Measurements from ENCODE around the gene TRIM33.
"Not testable (repeated sequence)": the region's sequence is repeated elsewhere in the genome, so short reads cannot be mapped to it uniquely, and the experiment has no call there.

TRIM33 gene

GRCh38 chr1:114387585-114387984 is 123.4 kb downstream of the TRIM33 start:
- H3K27ac Mint-ChIP-seq = not testable (repeated sequence)

GRCh38 chr1:114387010-114387360 is 124.0 kb downstream of the TRIM33 start:
- peaks cover 22% of the 10 kb centered on the region for H3K36me3 Mint-ChIP-seq
- H3K4me1 Mint-ChIP-seq = no peaks in the 10 kb centered on the region
- no peak overlapping the region for H3K27ac Mint-ChIP-seq
- peaks cover 19% of the 10 kb centered on the region for H3K9me3 Mint-ChIP-seq
- no peak for DNase-seq
- no peak overlapping the region for H3K4me3 Mint-ChIP-seq
- CTCF ChIA-PET = no interaction called here
- no peaks in the 10 kb centered on the region for H3K27me3 Mint-ChIP-seq

More at GRCh38 chr1:114387585-114387984, 123.4 kb downstream of the TRIM33 start:
- CTCF ChIA-PET, H3K4me1 Mint-ChIP-seq, H3K4me3 Mint-ChIP-seq, H3K27me3 Mint-ChIP-seq, DNase-seq: not testable (repeated sequence)
- H3K9me3 Mint-ChIP-seq = peaks cover 19% of the 10 kb centered on the region
- peaks cover 27% of the 10 kb centered on the region for H3K36me3 Mint-ChIP-seq

GRCh38 chr1:114386129-114387009 is 124.6 kb downstream of the TRIM33 start:
- CTCF ChIA-PET = no interaction called here
- H3K4me3 Mint-ChIP-seq = no peak overlapping the region
- no peaks in the 10 kb centered on the region for H3K27me3 Mint-ChIP-seq
- no peak for DNase-seq
- H3K36me3 Mint-ChIP-seq = peaks cover 16% of the 10 kb centered on the region
- H3K4me1 Mint-ChIP-seq = no peaks in the 10 kb centered on the region
- no peak overlapping the region for H3K27ac Mint-ChIP-seq
- peaks cover 19% of the 10 kb centered on the region for H3K9me3 Mint-ChIP-seq

- DNase-seq = no peak
- Mint-ChIP-seq H3K27me3 (no peaks in the 10 kb centered on the region), H3K9me3 (peaks cover 19% of the 10 kb centered on the region), H3K4me1 (no peaks in the 10 kb centered on the region), H3K36me3 (peaks cover 8% of the 10 kb centered on the region), H3K27ac (no peak overlapping the region), H3K4me3 (no peak overlapping the region)
- CTCF ChIA-PET = no interaction called here
Observed at GRCh38 chr1:114384922-114385321, 126.1 kb downstream of the TRIM33 start.

- peaks cover 18% of the 10 kb centered on the region for H3K9me3 Mint-ChIP-seq
- H3K4me1 Mint-ChIP-seq = no peaks in the 10 kb centered on the region
- H3K4me3 Mint-ChIP-seq = no peak overlapping the region
- CTCF ChIA-PET = interaction anchor here (1.6 kb wide), 1 partner anchor 33 kb away, joined by 4 read pairs; no protein-coding TSS in a partner anchor
- DNase-seq = no peak
- no peak overlapping the region for H3K27ac Mint-ChIP-seq
- H3K36me3 Mint-ChIP-seq = no peaks in the 10 kb centered on the region
- H3K27me3 Mint-ChIP-seq = no peaks in the 10 kb centered on the region
Observed at GRCh38 chr1:114379987-114380386, 131.0 kb downstream of the TRIM33 start.

GRCh38 chr1:114379358-114379757 is 131.6 kb downstream of the TRIM33 start:
- Mint-ChIP-seq H3K4me3 (no peak overlapping the region), H3K27me3 (no peaks in the 10 kb centered on the region), H3K36me3 (no peaks in the 10 kb centered on the region), H3K9me3 (peaks cover 13% of the 10 kb centered on the region), H3K27ac (no peak overlapping the region), H3K4me1 (no peaks in the 10 kb centered on the region)
- DNase-seq = no peak
- CTCF ChIA-PET = interaction anchor here (1.6 kb wide), 1 partner anchor 32 kb away, joined by 4 read pairs; no protein-coding TSS in a partner anchor

GRCh38 chr1:114377356-114377755 is 133.6 kb downstream of the TRIM33 start:
- no peak overlapping the region for H3K27ac Mint-ChIP-seq
- no peaks in the 10 kb centered on the region for H3K4me1 Mint-ChIP-seq
- no peak for DNase-seq
- peaks cover 20% of the 10 kb centered on the region for H3K9me3 Mint-ChIP-seq
- H3K27me3 Mint-ChIP-seq = peaks cover 4% of the 10 kb centered on the region
- CTCF ChIA-PET = no interaction called here
- H3K4me3 Mint-ChIP-seq = no peak overlapping the region
- no peaks in the 10 kb centered on the region for H3K36me3 Mint-ChIP-seq

GRCh38 chr1:114369930-114370329 is 141.1 kb downstream of the TRIM33 start:
- Mint-ChIP-seq H3K4me3 (no peak overlapping the region), H3K27ac (no peak overlapping the region), H3K27me3 (peaks cover 23% of the 10 kb centered on the region), H3K36me3 (no peaks in the 10 kb centered on the region), H3K4me1 (no peaks in the 10 kb centered on the region), H3K9me3 (peaks cover 11% of the 10 kb centered on the region)
- DNase-seq = no peak
- CTCF ChIA-PET = no interaction called here

- DNase-seq, H3K27ac Mint-ChIP-seq, H3K4me1 Mint-ChIP-seq, CTCF ChIA-PET, H3K36me3 Mint-ChIP-seq, H3K4me3 Mint-ChIP-seq: not testable (repeated sequence)
- Mint-ChIP-seq H3K9me3 (peaks cover 14% of the 10 kb centered on the region), H3K27me3 (peaks cover 23% of the 10 kb centered on the region)
Observed at GRCh38 chr1:114369266-114369919, 141.6 kb downstream of the TRIM33 start.

GRCh38 chr1:114368560-114369255 is 142.3 kb downstream of the TRIM33 start:
- CTCF ChIA-PET = no interaction called here
- peaks cover 20% of the 10 kb centered on the region for H3K27me3 Mint-ChIP-seq

GRCh38 chr1:114367810-114368209 is 143.2 kb downstream of the TRIM33 start:
- H3K36me3 Mint-ChIP-seq = no peaks in the 10 kb centered on the region
- DNase-seq = no peak
- H3K4me1 Mint-ChIP-seq = no peaks in the 10 kb centered on the region
- CTCF ChIA-PET = no interaction called here
- peaks cover 18% of the 10 kb centered on the region for H3K9me3 Mint-ChIP-seq
- peaks cover 19% of the 10 kb centered on the region for H3K27me3 Mint-ChIP-seq
- H3K27ac Mint-ChIP-seq = no peak overlapping the region
- peak overlapping the region; percentile 11 for H3K4me3 Mint-ChIP-seq

More at GRCh38 chr1:114368560-114369255, 142.3 kb downstream of the TRIM33 start:
- H3K4me1 Mint-ChIP-seq = no peaks in the 10 kb centered on the region
- H3K27ac Mint-ChIP-seq = no peak overlapping the region
- no peaks in the 10 kb centered on the region for H3K36me3 Mint-ChIP-seq
- H3K9me3 Mint-ChIP-seq = peaks cover 12% of the 10 kb centered on the region
- H3K4me3 Mint-ChIP-seq = no peak overlapping the region
- DNase-seq = no peak

- H3K4me1 Mint-ChIP-seq, DNase-seq, H3K4me3 Mint-ChIP-seq, H3K36me3 Mint-ChIP-seq, H3K27ac Mint-ChIP-seq: not testable (repeated sequence)
- CTCF ChIA-PET = interaction anchor here (0.6 kb wide), 1 partner anchor 42 kb away, joined by 3 read pairs; no protein-coding TSS in a partner anchor
- H3K27me3 Mint-ChIP-seq = peaks cover 13% of the 10 kb centered on the region
- H3K9me3 Mint-ChIP-seq = peaks cover 21% of the 10 kb centered on the region
Observed at GRCh38 chr1:114363230-114363629, 147.8 kb downstream of the TRIM33 start.

GRCh38 chr1:114359791-114360190 is 151.2 kb downstream of the TRIM33 start:
- Mint-ChIP-seq H3K27me3 (no peaks in the 10 kb centered on the region), H3K4me1 (no peaks in the 10 kb centered on the region), H3K4me3 (no peak overlapping the region), H3K27ac (no peak overlapping the region), H3K9me3 (peaks cover 18% of the 10 kb centered on the region), H3K36me3 (no peaks in the 10 kb centered on the region)
- no peak for DNase-seq
- CTCF ChIA-PET = no interaction called here

GRCh38 chr1:114355240-114355639 is 155.8 kb downstream of the TRIM33 start:
- H3K27me3 Mint-ChIP-seq = peaks cover 9% of the 10 kb centered on the region
- H3K4me1 Mint-ChIP-seq = no peaks in the 10 kb centered on the region
- H3K27ac Mint-ChIP-seq = no peak overlapping the region
- CTCF ChIA-PET = interaction anchor here (0.6 kb wide), 1 partner anchor 8 kb away, joined by 3 read pairs; no protein-coding TSS in a partner anchor
- no peak for DNase-seq
- no peaks in the 10 kb centered on the region for H3K36me3 Mint-ChIP-seq
- H3K9me3 Mint-ChIP-seq = no peaks in the 10 kb centered on the region
- no peak overlapping the region for H3K4me3 Mint-ChIP-seq
